Smooth muscle cell of the brain vasculature (primary cell): ENCODE measurements around the gene IER5.
"Not testable (repeated sequence)": the region's sequence is repeated elsewhere in the genome, so short reads cannot be mapped to it uniquely, and the experiment has no call there.

Experiments used
- DNase-seq: peaks from one replicate; pipeline ENCODE4 v3.0.0-alpha.2; 2012; ENCODE audit warnings: low read depth, low spot score

The IER5 gene

DNA sequence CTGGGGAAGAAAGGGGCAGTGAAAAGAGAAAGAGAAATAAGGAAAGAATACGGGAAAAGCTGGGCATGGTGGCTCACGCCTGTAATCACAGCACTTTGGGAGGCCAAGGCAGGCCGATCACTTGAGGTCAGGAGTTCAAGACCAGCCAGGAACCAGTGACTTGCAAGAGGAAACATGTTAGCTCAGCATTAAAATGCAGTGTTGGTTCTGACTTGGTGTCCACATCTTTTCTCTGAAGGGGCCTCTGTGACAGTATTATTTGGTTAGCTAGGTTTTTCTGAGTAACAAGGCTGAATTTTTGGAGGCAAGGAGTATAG lies 26.8 kb downstream of the IER5 start:
- no peak for DNase-seq

DNA sequence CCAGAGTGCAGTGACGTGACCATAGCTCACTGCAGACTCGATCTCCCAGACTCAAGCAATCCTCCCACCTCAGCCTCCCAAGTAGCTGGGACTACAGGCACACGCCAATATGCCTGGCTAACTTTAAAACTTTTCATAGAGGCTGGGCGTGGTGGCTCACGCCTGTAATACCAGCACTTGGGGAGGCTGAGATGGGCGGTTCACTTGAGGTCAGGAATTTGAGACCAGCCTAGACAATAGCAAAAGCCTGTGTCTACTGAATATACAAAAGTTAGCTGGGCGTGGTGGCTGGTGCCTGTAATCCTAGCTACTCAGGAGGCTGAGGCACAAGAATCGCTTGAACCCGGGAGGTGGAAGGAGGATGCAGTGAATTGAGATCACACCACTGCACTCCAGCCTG lies 27.5 kb downstream of the IER5 start:
- not testable (repeated sequence) for DNase-seq

DNA sequence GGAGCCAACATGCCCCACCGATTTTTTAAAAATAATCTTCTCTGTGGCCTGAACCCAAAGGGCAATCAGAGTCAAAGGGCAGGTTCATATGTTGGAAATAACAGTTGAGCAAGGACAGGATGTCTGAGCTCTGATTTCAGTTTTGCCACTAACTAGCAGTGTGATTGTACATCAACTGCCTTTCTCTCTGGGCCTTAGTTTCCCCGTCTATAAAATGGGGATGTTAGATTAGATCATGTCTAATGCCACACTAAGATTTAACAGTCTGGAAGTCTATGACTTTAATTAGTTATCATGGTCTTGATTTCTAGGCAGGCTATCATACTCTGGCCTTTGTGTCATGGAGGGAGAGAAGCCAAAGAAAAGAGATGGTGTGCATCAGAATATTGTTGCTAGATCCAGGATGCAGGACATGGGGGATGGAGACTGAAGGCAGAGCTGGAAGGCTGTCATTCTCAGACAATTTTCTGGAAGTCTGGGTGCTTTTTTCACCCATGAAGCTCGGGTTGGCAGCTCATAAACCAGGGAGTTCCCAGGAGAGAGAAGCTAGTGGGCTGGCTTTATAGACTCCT lies 28.4 kb downstream of the IER5 start:
- no peak for DNase-seq

DNA sequence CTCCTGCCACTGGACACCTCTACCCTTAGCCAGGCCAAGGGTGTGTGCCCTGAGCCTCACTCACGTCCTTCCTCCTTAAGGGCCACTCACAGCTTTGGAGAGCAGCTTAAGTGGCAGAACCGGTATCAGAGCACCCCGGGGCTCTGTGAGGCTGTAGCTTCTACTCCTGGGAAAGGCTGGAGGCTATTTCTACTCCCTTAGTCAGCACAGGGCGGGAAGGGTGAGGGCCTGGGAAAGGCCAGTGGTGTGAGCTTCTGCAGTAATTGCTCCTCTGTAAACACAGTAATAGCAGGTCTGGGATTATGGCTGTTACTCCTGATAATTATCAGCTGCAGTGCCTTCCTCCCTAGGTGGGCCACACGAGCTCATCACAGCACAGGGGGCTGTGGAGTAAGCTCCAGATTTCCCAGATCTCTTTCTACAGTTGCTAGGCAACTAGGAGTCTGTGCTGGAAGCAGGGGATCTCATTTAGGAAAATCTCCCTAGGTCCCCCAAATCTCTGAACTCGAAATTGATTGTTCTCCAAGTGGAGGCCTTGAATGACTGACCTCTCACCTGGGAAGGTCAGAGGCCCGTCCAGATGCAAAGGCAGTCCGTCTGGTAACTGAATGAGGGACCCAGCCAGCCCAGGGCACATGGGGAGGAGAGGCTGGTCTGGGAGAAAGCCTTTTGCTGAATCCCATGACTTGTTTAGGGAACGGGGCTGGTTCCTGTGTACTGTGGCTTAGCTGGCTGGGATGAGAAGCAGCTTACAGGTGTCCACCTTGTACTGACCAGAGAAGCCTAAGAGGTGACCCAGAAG lies 29.3 kb downstream of the IER5 start:
- DNase-seq = no peak

DNA sequence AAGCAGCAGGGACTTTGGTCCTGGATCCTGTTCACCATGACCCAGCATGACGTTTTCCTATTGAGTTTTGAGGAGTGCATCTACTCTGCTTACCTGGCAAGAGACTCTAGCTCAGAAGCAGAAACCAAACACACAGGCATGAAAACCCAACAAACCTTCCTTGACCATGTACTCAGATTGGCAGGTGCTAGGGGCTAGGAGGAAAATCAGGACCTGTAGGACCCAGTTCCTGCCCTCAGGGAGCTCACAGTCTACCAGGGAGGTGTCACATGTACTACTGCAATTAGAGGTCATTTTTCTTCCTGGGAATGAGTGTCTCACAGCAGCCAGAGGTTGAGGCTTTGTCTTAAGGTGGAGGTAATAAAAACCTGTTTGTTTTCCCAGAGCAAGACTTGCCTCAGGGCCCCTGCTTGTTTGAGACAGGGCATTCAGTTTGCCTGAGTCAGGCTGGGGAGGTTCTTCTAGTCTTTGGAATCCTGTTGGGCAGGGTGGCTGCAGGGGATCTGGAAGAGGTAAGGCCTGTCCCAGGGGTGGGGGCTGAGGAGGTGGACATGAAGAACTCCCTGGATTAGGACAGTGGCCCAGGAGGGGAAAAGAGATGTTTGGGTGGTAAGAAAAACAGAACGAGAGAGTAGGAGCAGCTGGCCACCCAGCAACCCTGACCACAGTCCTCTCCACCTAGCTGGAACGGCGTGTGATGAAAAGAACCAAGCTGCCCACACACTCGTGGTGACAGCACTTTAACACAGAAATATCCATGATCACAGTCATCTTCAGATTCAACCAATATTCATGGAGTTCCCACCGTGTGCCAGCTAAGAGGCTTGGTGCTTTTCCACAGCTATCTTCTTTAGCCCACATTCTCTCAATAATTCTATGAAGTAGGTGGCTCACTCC lies 30.8 kb downstream of the IER5 start:
- no peak for DNase-seq

DNA sequence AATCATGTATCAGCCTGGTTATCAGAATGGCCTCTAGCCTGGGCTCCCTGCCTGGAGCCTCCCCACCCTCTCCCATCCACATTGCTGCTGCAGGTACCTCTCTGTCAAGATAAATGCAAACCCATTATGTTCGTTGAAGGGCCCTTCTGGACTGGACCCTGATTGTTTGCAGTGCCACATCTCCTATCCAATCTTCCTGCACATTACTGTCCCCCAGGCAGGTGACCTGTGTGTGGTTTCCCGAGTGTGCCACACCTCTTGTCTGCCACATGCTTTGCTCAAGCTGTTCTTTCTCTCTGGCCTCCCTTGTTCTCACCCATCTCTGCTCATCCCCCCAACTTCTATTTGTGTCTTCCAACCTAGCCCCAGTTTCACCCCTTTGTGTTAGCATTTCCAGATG lies 32.4 kb downstream of the IER5 start:
- no peak for DNase-seq

DNA sequence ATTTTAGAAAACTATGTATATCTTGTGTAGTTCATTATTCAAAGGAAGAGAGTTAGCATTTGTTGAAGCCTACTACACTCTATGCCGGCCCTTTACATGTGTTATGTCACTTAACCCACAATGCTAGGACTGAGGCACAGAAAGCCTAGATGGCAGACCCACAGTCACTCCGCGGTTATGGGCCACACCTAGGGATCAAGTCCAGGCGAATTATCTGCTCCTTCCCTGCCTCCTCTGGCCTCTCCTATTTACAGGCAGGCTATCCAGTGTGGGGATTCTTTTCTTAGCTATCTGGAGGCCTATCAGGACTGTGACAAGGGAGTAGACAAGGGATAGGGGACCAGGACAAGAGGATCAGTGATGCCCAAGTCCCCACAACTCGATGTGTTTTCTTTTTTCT lies 33.0 kb downstream of the IER5 start:
- DNase-seq = no peak

DNA sequence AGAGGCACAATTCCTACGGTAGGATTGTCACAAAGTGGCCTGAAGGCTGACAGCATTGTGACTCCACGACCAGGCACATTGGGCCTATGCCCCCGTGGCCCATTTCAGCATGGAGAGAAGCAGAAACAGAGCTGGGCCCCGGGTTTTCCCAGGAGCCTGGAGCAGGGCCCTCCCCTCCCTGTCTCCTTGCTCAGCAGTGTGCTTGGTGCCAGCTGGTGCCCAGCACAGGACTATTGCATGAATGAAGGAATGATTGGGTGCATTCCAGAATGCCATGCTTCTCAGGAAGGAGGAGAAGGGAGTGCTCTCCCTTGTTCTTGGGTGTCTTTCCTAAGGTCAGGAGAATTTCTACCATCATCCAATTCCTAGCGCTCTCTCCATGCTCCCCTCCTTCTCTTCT lies 33.7 kb downstream of the IER5 start:
- no peak for DNase-seq

DNA sequence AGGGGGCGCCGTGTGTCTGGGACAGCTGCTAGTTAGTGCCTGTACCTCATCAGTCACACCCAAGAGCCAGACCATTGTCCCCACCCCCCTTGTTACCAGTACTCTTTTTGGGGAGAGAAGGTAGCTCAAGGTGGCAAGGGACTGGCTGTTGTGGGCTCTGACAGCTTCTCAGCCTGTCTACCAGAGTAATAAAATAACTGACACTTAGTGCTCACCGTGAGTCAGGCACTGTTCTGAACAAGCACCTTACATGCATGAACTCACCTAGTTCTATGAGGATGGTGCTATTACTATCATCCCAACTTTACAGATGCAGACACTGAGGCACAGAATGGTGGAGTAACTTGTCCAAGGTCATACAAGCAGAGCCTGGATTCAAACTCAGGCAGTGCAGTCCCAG lies 34.7 kb downstream of the IER5 start:
- DNase-seq = no peak

DNA sequence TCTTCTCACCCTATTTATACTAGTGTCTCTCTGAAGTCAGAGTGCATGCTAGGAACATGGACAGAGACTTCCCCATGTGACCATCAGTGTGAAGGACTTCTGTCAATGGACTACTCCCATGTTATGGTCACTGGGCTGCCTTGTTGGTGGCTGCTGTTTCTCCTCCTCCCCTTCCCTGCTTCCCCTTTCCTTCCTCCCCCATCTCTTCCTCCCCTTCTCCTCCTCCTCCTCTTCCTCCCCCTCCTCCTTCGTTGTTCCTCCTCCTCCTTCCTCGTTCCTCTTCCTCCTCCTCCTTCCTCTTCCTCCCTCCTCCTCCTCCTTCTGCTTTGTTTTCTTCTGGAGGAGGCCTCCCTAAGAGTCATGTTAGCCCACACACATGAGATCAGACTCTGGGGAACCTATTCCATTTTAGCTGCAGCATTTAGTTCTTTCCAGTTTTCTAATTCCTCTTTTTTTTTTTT lies 35.8 kb downstream of the IER5 start:
- DNase-seq = no peak

DNA sequence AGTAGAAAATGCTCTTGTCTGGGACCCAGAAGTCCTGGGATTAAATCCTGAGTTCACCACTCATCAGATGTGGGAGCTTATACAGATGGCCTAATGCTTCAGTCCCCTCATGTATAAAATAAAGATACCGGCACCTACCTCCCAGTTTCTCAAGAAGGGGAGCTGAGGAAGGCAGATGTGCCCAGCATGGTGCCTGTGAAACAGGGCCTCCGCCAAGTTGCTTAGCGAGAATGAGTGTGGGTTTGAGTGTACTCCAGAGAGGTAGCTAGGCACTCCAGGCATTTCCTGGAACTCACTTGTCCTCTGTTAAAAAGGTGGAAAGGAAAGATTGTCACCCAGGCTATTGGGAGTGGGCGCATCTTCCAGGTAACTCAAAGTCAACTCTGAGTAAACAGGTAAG lies 37.8 kb downstream of the IER5 start:
- no peak for DNase-seq

DNA sequence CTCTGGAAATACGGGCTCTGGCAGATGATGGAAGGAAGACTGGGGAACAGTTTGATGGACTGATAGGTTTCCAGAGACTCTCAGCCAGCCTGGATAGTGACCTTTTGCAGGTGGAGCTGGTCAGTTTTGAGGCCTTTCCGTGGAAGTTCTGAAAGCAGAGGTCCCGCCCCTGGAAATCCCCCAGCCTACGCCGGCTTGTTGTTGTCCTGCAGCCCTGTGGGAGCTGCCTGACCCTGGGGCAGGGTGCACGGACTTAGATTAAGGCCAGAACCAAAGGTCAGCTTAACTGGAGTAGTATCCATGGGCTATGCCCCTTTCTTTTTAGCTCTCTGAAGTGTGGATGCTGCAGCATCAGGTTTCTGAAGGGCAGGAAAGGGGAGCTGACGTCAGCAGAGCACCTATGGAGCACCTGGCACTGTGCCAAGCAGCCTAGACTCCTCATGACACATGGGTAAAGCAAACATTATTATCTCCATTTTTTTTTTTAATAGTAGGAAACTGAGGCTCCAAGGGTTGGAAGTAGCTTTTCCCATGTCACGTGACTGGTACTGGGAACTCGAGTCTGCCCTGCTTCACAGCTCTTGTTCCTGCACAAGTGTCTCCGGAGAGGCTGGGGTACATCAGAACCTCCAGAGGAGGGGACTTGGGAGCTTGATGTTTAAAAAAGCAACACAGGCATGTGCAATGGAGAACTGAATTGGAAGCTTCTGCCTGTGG lies 38.5 kb downstream of the IER5 start:
- DNase-seq = no peak

DNA sequence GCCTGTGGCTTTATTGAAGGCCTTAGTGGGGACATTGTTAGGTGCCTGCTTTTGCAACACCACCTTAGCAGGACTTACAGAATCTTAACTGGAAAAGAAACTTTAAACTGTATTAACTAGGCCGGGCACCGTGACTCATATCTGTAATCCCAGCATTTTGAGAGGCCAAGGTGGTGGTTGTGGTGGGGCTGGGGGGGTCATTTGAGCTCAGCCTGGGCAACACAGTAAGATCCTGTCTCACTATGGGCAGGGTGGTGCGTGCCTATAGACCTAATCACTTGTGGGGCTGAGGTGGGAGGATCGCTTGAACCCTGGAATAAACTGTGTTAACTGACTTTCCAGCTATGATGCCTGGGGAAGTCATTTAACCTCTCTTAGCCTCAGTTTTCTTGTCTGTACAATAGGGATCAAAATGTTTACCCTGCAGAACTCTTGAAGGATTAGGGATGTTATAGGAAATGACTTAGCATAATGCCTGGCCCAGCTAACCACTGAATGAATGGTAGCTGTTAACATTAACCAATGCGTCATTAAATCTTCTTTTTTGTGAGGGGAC lies 39.5 kb downstream of the IER5 start:
- DNase-seq = no peak

DNA sequence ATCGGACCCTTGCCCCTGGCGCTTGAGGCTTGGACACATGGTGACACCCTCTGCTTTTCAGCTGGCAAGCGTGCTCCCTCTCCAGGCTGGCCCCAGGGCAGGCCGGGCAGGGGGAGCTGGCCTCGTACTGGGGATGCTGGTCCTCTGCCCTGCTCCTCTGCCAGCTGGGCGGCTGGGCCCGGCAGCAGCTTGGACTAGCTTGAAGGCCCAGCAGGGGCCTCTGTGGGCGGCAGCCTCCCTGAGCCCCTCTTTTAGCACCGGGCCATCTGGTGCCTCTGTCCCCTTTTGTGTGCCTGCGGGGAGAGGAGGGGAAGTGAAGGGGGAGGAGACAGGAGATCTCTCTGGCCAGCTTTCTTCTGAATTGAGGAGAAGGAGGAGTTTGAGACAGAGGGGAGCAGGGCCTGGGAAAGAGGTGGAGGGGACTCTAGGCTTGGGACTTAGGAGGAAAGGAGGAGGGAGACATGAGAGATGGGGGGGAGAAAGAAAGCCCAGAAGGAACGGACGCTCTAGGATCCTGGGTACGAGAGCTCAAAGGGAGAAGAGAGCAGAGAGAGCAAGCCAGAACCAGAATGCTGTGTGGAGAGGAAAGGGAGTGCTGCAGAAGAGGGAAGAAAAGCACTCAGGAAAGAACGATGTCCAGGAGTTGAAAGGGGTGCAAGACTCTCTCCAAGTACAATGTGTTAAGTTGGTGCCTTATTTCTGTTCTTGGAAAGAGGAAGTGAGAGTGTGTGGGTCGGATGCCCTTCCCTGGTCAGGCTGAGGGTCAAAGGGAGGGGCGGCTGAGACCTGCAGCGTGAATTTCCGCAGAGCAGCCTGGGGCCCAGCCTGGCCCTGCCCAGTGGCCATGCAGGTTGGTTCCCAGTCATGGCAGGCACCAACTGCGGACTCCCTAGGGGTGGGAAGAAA lies 40.3 kb downstream of the IER5 start:
- DNase-seq = no peak

DNA sequence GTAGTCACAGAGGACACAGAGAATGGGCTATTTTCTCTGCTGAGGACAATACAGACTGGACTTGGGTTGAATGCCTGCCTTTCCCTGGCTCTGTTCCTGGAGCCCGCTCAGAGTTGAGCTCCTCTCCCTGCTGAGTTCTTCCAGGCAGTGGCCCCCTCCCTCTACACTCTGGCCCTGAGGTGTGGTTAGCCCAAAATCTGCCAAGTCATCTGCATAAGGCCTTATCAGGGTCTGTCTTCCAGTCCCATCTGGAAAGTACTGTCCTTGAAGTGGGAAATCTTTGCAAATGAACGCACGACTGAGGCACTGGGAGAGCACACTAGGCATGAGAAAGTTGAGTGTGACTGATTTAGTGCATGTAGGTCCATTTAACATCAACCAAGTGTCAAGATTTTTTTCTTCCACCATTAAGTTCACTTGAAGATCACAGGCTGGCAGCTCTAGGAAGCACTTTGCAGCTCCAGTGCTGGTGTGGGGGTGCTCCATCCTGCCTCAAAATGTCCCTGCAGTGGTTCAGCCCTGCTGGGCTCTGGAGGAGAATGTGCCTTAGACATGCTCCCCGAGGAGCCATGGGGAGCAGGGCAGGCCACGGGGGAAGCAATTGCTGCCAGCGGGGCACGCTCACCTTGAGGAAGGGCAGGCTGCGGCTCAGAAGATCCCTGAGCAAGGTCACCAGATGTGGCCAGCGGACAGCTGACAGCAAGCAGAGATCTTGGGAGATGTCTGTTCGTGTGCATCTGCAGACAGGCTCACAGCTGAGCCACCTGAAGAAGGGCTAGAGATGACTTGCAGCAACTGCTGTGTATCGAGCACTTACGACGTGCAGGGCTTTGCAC lies 41.5 kb downstream of the IER5 start:
- no peak for DNase-seq

DNA sequence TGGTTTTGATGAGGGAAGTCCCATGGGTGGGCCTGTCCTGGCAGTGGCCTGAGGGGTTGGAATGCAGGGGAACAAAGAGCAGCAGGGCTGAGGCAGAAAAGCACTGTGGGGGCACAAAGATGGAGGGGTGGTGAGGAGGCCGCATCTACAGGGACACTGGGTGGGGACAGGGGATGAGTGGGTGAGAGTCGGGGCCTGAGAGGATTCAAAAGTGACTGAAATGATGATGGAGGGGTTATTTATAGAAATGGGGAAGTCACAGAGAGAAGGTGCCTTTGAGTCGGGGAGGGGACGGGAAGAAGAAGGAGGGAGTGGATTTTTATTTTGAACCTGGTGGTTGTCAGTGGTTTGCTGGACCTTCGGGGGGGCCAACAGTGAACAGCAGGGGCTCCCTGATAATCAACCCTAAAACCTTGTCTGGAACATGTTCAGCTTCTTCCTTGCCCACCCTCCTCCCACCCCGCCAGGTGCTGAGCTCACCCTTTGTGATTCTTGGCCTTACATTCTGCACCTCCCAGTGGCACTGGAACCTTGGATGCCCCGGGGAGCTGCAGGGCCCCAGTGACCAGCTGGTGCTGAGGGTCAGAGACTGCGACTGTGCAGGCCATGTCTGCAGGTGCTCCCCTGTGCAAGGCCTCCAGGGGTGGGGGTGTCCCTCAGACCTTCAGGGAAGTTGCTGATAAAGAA lies 42.9 kb downstream of the IER5 start:
- no peak for DNase-seq

DNA sequence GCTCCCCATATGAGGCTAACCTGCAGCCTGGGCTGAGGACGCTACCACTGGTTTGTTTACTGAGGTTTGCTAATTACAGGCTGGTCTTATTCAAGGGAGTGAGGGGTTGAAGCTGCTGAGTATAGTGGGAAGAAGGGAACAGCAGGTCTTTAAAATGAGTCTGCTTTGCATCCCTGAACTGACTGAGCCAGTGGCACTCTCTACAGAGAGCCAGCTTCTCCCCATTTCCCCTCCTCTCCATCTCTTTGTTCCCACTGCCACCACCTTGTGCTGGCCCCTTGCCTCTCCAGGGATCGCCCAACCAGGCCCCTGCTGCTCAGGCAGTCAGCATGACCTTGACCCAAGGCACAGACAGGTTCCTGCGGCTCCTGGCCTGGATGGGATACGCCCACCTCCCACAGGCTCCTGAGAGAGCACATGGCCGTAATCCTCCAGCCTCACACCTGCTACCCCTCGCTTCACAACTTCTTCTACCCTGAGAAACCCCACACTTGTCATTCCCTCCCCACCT lies 45.0 kb downstream of the IER5 start:
- no peak for DNase-seq

DNA sequence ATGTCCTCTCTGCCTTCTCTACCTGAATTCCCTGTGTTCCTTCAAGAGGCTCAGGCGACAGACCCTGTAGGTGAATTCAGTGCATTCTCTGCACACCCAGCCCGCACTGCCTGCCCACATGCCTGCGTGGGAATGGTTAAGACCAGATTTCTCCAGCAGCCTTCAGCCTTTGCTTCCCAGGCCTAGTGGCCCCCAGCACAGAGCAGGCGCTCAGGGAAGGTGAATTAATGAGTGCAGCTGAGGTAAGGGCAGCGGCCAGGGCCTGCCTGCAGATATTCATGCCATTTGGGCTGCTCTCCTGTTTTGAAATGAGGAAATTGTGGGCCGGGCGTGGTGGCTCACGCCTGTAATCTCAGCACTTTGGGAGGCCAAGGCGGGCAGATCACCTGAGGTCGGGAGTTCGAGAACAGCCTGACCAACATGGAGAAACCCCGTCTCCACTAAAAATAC lies 45.5 kb downstream of the IER5 start:
- no peak for DNase-seq
